Stimulated activated CD4-positive, alpha-beta T cell treated with anti-CD3 and anti-CD28 coated beads, TNF-alpha, amount 100 ng/mL, for 48 hours (primary cell): ENCODE results near the gene TBXAS1.

ENCODE experiments used
- DNase-seq, 3 donors: peaks; one replicate each; pipeline ENCODE4 v3.0.0-alpha.2; 2020; ENCODE audit warnings: low read depth in 3 of 3

TBXAS1 gene

GRCh38 chr7:139854803-139855497, 25.9 kb downstream of the TBXAS1 start:
- DNase-seq, result no peak

GRCh38 chr7:139855498-139856270, 26.6 kb downstream of the TBXAS1 start:
- peak in 1 of 3 donors; percentile 12 for DNase-seq

- no peak for DNase-seq
Observed at GRCh38 chr7:139857791-139858190, 28.7 kb downstream of the TBXAS1 start.

GRCh38 chr7:139860090-139860775, 31.2 kb downstream of the TBXAS1 start:
- no peak for DNase-seq

- DNase-seq, result no peak
Observed at GRCh38 chr7:139861803-139862202, 32.7 kb downstream of the TBXAS1 start.

- no peak for DNase-seq
Observed at GRCh38 chr7:139866047-139866837, 37.2 kb downstream of the TBXAS1 start.

GRCh38 chr7:139867847-139868246, 38.8 kb downstream of the TBXAS1 start:
- no peak for DNase-seq

- no peak for DNase-seq
Observed at GRCh38 chr7:139869886-139870285, 40.8 kb downstream of the TBXAS1 start.

- no peak for DNase-seq
Observed at GRCh38 chr7:139870380-139870779, 41.3 kb downstream of the TBXAS1 start.

GRCh38 chr7:139871331-139871730, 42.3 kb downstream of the TBXAS1 start:
- DNase-seq, result no peak

- DNase-seq, result no peak
Observed at GRCh38 chr7:139871820-139872219, 42.8 kb downstream of the TBXAS1 start.

- DNase-seq, result no peak
Observed at GRCh38 chr7:139873593-139874301, 44.7 kb downstream of the TBXAS1 start.

GRCh38 chr7:139874302-139874629, 45.2 kb downstream of the TBXAS1 start:
- no peak for DNase-seq

GRCh38 chr7:139875821-139876241, 46.8 kb downstream of the TBXAS1 start:
- DNase-seq, result no peak

GRCh38 chr7:139876622-139877283, 47.7 kb downstream of the TBXAS1 start:
- DNase-seq, result no peak

GRCh38 chr7:139883814-139884213, 54.8 kb downstream of the TBXAS1 start:
- DNase-seq, result no peak

- no peak for DNase-seq
Observed at GRCh38 chr7:139884441-139884840, 55.4 kb downstream of the TBXAS1 start.

- DNase-seq, result no peak
Observed at GRCh38 chr7:139885511-139885910, 56.4 kb downstream of the TBXAS1 start.

GRCh38 chr7:139886206-139886605, 57.1 kb downstream of the TBXAS1 start:
- DNase-seq, result no peak

- DNase-seq, result no peak
Observed at GRCh38 chr7:139886899-139887298, 57.8 kb downstream of the TBXAS1 start.

- no peak for DNase-seq
Observed at GRCh38 chr7:139887992-139888481, 59.0 kb downstream of the TBXAS1 start.
